Duodenal mucosa (tissue), 2 donors: Measurements from ENCODE around the gene RALGPS1.

ENCODE experiments used
- H3K27ac ChIP-seq: one replicate; pipeline ENCODE4 v1.7.0; 2013; ENCODE audit warnings: low read depth, low read length
- H3K27me3 ChIP-seq, 2 donors: one replicate each; pipeline ENCODE4 v1.7.0; 2013; ENCODE audit warnings: low read length in 2 of 2, control low read depth in 1 of 2; ENCODE audit not compliant: insufficient read depth in 2 of 2, control insufficient read depth in 1 of 2
- H3K36me3 ChIP-seq, 2 donors: one replicate each; pipeline ENCODE4 v1.7.0; 2013; ENCODE audit warnings: low read length in 2 of 2, control low read depth in 1 of 2; ENCODE audit not compliant: insufficient read depth in 2 of 2, control insufficient read depth in 1 of 2
- H3K4me1 ChIP-seq, 2 donors: one replicate each; pipeline ENCODE4 v1.7.0; 2013; ENCODE audit warnings: low read length in 2 of 2, control low read depth in 1 of 2; ENCODE audit not compliant: insufficient read depth in 2 of 2, control insufficient read depth in 1 of 2
- H3K4me3 ChIP-seq, 2 donors: one replicate each; pipeline ENCODE4 v1.7.0; 2013; ENCODE audit warnings: low read length in 2 of 2, low read depth in 1 of 2
- H3K9ac ChIP-seq, 2 donors: one replicate each; pipeline ENCODE4 v1.7.0; 2013; ENCODE audit warnings: low read length in 2 of 2, low read depth in 1 of 2
- H3K9me3 ChIP-seq, 2 donors: one replicate each; pipeline ENCODE4 v1.7.0; 2013; ENCODE audit warnings: low read length in 2 of 2, control low read depth in 1 of 2; ENCODE audit not compliant: control insufficient read depth in 1 of 2

RALGPS1 gene

GRCh38 chr9:127147251-127147650, 232.7 kb downstream of the RALGPS1 start:
- Histone ChIP-seq H3K9me3 (no peaks in the 10 kb centered on the region), H3K4me1 (no peaks in the 10 kb centered on the region), H3K9ac (no peak overlapping the region), H3K27me3 (no peaks in the 10 kb centered on the region), H3K27ac (no peak overlapping the region), H3K36me3 (peaks cover 0 to 9% of the 10 kb centered on the region in 2 donors), H3K4me3 (no peak overlapping the region)

- Histone ChIP-seq H3K4me3 (no peak overlapping the region), H3K36me3 (peaks cover 0 to 9% of the 10 kb centered on the region in 2 donors), H3K4me1 (no peaks in the 10 kb centered on the region), H3K27ac (no peak overlapping the region), H3K9me3 (no peaks in the 10 kb centered on the region), H3K9ac (no peak overlapping the region), H3K27me3 (no peaks in the 10 kb centered on the region)
These were observed 233.4 kb downstream of the RALGPS1 start for GRCh38 chr9:127148014-127148413.

- H3K4me3 ChIP-seq, result no peak overlapping the region
- H3K27me3 ChIP-seq, result no peaks in the 10 kb centered on the region
- no peak overlapping the region for H3K27ac ChIP-seq
- no peak overlapping the region for H3K9ac ChIP-seq
- peaks cover 0 to 6% of the 10 kb centered on the region in 2 donors for H3K4me1 ChIP-seq
- no peaks in the 10 kb centered on the region for H3K9me3 ChIP-seq
- H3K36me3 ChIP-seq, result peaks cover 0 to 5% of the 10 kb centered on the region in 2 donors
These were observed 234.4 kb downstream of the RALGPS1 start for GRCh38 chr9:127149010-127149409.

- H3K9ac ChIP-seq, result no peak overlapping the region
- H3K4me3 ChIP-seq, result no peak overlapping the region
- peaks cover 4 to 9% of the 10 kb centered on the region in 2 donors for H3K4me1 ChIP-seq
- no peaks in the 10 kb centered on the region for H3K9me3 ChIP-seq
- no peak overlapping the region for H3K27ac ChIP-seq
- peaks cover 0 to 3% of the 10 kb centered on the region in 2 donors for H3K36me3 ChIP-seq
- H3K27me3 ChIP-seq, result no peaks in the 10 kb centered on the region
These were observed 235.1 kb downstream of the RALGPS1 start for GRCh38 chr9:127149463-127150390.

DNA sequence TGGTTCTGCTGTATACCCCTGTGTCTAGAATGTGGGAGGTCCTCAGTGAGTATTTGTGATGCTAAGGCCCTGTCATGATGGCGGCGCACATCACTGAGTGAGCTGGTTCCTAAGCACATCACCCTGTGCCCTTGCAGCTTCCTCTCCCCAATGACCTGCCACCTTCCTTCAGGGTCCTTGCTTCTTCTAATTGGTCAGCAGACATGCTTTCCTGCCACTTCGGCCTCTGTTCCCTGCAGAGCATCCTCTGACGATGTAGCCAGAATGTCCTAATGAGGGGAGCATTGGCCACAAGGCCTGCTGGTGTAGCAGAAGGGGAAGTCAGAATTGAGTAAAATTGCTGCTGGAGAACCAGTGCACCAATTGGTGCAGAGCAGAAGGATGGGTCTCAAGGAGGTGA, 238.9 kb downstream of the RALGPS1 start:
- no peaks in the 10 kb centered on the region for H3K27me3 ChIP-seq
- no peak overlapping the region for H3K9ac ChIP-seq
- peaks cover 0 to 3% of the 10 kb centered on the region in 2 donors for H3K36me3 ChIP-seq
- no peak overlapping the region for H3K4me3 ChIP-seq
- peaks cover 8 to 13% of the 10 kb centered on the region in 2 donors for H3K4me1 ChIP-seq
- H3K27ac ChIP-seq, result no peak overlapping the region
- no peaks in the 10 kb centered on the region for H3K9me3 ChIP-seq

DNA sequence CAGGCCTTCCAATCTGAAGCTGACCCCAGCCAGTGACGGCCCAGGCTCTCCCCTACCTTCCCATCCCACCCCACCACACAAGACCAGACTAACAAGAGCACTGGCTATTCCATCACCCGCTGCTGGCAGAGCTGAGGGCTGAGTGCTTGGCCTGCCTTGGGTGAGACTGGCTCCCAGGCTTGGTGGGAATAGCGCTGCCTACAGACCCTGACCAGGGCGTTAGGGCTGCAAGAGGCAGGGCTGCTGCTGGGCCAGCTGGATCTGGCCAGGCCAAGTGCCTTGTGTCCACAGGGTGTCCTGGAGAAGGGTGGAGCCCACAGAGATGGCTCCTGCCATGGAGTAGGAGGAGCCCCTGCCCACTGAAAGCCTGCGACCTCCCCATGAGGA, 239.4 kb downstream of the RALGPS1 start:
- Histone ChIP-seq H3K9ac (no peak overlapping the region), H3K36me3 (peaks cover 0 to 2% of the 10 kb centered on the region in 2 donors), H3K4me3 (no peak overlapping the region), H3K4me1 (peaks cover 10 to 15% of the 10 kb centered on the region in 2 donors), H3K27ac (no peak overlapping the region), H3K9me3 (no peaks in the 10 kb centered on the region), H3K27me3 (no peaks in the 10 kb centered on the region)

DNA sequence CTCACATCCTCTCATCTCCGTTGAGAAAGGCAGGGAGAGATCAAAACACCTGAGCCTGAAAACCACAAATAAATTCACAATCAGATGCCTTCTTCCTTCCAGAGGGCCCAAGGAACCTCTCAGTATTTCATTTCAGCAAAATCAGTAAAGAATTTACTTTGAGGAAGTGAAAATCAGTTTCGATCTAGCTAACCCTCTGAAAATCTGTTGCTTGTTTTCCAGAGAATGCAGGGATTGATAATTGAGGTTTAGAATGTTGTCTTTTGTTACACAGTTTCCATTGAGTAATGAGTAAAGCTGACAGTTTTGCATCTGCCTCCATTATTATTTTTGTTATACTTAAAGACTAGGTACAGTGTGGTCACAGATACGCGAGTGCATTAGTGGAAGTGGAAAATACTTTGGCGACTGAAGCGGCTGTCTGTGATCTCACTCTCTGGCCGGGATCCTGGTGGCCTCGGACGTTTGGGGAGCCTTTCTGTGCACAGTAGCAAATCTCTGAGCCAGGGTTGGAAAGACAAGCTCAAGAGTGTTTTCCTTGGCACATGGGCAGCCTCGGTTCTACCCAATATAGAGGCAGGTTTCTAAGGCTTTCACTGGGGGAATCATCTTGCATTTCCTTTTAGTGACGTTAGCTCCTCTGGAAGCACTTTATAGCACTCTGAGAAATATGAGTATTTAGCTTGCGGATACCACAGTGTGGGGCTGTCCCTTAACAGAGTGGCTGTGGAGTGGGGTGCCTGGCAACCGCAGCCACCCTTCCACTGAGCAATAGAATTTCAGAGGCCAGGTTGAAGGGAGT, 240.0 kb downstream of the RALGPS1 start:
- Histone ChIP-seq H3K4me1 (peaks cover 13 to 16% of the 10 kb centered on the region in 2 donors), H3K4me3 (no peak overlapping the region), H3K9me3 (no peaks in the 10 kb centered on the region), H3K36me3 (no peaks in the 10 kb centered on the region), H3K9ac (no peak overlapping the region), H3K27ac (no peak overlapping the region), H3K27me3 (no peaks in the 10 kb centered on the region)

GRCh38 chr9:127155314-127155960, 240.9 kb downstream of the RALGPS1 start:
- Histone ChIP-seq H3K4me1 (peaks cover 13 to 16% of the 10 kb centered on the region in 2 donors), H3K9me3 (no peaks in the 10 kb centered on the region), H3K9ac (no peak overlapping the region), H3K27ac (no peak overlapping the region), H3K4me3 (no peak overlapping the region), H3K27me3 (no peaks in the 10 kb centered on the region), H3K36me3 (no peaks in the 10 kb centered on the region)

- H3K9ac ChIP-seq, result no peak overlapping the region
- H3K27me3 ChIP-seq, result no peaks in the 10 kb centered on the region
- peaks cover 25 to 26% of the 10 kb centered on the region in 2 donors for H3K4me1 ChIP-seq
- no peaks in the 10 kb centered on the region for H3K36me3 ChIP-seq
- no peak overlapping the region for H3K4me3 ChIP-seq
- H3K9me3 ChIP-seq, result no peaks in the 10 kb centered on the region
- H3K27ac ChIP-seq, result no peak overlapping the region
These were observed 244.3 kb downstream of the RALGPS1 start for GRCh38 chr9:127158786-127159324.
